Liver (tissue), 3 donors: Measurements from ENCODE around the gene TRPV4.

Experiments used
- GABPA ChIP-seq, 2 donors: IDR thresholded peaks in 1 of 2; conservative IDR thresholded peaks in 1 of 2; 2 replicates each; pipeline ENCODE4 v1.6.1; 2016; ENCODE audit warnings: antibody characterized with exemption in 2 of 2, mild to moderate bottlenecking in 1 of 2, moderate library complexity in 1 of 2
- JUND ChIP-seq, 2 donors: IDR thresholded peaks; 2 replicates each; pipeline ENCODE4 v1.6.1; 2016; ENCODE audit warnings: antibody characterized with exemption in 2 of 2
- RAD21 ChIP-seq, 2 donors: IDR thresholded peaks; 2 replicates each; pipeline ENCODE4 v1.6.1; 2016; ENCODE audit warnings: antibody characterized with exemption in 2 of 2, mild to moderate bottlenecking in 2 of 2
- SP1 ChIP-seq: IDR thresholded peaks from 2 replicates; pipeline ENCODE4 v1.6.1; 2018; ENCODE audit warnings: antibody characterized with exemption, mild to moderate bottlenecking
- YY1 ChIP-seq: IDR thresholded peaks from 2 replicates; pipeline ENCODE4 v1.6.1; 2016; ENCODE audit warnings: antibody characterized with exemption, mild to moderate bottlenecking
- TF ChIP-seq, protein P1 (sequence below): IDR thresholded peaks from 2 replicates; pipeline ENCODE4 v1.6.1; 2016; ENCODE audit warnings: antibody characterized with exemption, mild to moderate bottlenecking
- TF ChIP-seq, protein P2 (sequence below): fragments of 150-350 bp; IDR thresholded peaks from 2 replicates; pipeline ENCODE4 v1.5.1; 2017; ENCODE audit warnings: improper control_type of control experiment, low read depth, low read length; ENCODE audit not compliant: missing input control
- TF ChIP-seq, protein P3 (sequence below): IDR thresholded peaks from 2 replicates; pipeline ENCODE4 v1.6.1; 2016; ENCODE audit warnings: antibody characterized with exemption
- donor health status: healthy.
- donor health status: healthy.

DNA sequence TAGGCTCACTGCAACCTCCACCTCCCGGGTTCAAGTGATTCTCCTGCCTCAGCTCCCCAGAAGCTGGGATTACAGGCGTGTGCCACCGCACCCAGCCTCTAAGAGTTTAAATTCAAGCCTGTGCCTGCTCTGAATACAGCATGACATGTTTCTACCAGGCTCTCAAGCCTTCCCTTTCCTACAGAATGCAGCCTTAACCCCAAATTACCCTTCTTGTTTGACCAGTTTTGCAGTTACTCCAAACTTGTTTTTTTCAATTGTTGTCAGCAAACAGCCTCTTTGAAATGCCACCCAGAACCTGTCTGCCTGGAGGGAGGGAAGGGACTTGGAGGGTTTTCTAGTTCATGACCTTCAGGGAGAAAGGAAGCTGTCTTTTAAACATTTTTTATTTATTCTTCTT lies 31.7 kb upstream of the TRPV4 start:
- TF ChIP-seq YY1: no peak
- no peak for TF ChIP-seq RAD21 (IDR thresholded peaks at IDR 0.05)
- TF ChIP-seq, protein P1, sequence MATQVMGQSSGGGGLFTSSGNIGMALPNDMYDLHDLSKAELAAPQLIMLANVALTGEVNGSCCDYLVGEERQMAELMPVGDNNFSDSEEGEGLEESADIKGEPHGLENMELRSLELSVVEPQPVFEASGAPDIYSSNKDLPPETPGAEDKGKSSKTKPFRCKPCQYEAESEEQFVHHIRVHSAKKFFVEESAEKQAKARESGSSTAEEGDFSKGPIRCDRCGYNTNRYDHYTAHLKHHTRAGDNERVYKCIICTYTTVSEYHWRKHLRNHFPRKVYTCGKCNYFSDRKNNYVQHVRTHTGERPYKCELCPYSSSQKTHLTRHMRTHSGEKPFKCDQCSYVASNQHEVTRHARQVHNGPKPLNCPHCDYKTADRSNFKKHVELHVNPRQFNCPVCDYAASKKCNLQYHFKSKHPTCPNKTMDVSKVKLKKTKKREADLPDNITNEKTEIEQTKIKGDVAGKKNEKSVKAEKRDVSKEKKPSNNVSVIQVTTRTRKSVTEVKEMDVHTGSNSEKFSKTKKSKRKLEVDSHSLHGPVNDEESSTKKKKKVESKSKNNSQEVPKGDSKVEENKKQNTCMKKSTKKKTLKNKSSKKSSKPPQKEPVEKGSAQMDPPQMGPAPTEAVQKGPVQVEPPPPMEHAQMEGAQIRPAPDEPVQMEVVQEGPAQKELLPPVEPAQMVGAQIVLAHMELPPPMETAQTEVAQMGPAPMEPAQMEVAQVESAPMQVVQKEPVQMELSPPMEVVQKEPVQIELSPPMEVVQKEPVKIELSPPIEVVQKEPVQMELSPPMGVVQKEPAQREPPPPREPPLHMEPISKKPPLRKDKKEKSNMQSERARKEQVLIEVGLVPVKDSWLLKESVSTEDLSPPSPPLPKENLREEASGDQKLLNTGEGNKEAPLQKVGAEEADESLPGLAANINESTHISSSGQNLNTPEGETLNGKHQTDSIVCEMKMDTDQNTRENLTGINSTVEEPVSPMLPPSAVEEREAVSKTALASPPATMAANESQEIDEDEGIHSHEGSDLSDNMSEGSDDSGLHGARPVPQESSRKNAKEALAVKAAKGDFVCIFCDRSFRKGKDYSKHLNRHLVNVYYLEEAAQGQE: no peak
- TF ChIP-seq SP1: no peak
- TF ChIP-seq, protein P2, sequence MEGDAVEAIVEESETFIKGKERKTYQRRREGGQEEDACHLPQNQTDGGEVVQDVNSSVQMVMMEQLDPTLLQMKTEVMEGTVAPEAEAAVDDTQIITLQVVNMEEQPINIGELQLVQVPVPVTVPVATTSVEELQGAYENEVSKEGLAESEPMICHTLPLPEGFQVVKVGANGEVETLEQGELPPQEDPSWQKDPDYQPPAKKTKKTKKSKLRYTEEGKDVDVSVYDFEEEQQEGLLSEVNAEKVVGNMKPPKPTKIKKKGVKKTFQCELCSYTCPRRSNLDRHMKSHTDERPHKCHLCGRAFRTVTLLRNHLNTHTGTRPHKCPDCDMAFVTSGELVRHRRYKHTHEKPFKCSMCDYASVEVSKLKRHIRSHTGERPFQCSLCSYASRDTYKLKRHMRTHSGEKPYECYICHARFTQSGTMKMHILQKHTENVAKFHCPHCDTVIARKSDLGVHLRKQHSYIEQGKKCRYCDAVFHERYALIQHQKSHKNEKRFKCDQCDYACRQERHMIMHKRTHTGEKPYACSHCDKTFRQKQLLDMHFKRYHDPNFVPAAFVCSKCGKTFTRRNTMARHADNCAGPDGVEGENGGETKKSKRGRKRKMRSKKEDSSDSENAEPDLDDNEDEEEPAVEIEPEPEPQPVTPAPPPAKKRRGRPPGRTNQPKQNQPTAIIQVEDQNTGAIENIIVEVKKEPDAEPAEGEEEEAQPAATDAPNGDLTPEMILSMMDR: no peak
- TF ChIP-seq JUND (IDR thresholded peaks at IDR 0.05): no peak
- no peak for TF ChIP-seq GABPA (IDR thresholded peaks at IDR 0.05 in 1 of 2, conservative IDR thresholded peaks at IDR 0.05 in 1 of 2)
- TF ChIP-seq, protein P3, sequence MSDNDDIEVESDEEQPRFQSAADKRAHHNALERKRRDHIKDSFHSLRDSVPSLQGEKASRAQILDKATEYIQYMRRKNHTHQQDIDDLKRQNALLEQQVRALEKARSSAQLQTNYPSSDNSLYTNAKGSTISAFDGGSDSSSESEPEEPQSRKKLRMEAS: no peak
